Vagina (tissue), 2 donors: ENCODE results near the gene TBXAS1. TPM values are rescaled to one million over a fixed set of nuclear protein-coding genes. Genes with fewer than 3 reads are reported as not detected.

Source experiments
- DNase-seq, 2 donors: peaks; one replicate each; pipeline ENCODE4 v3.0.0-alpha.2; 2017; ENCODE audit errors: extremely low spot score in 2 of 2
- H3K27ac ChIP-seq: fragments of 200-600 bp; sonication (generic); one replicate; pipeline ENCODE4 v1.5.1; 2019
- H3K27me3 ChIP-seq: fragments of 200-600 bp; sonication (generic); one replicate; pipeline ENCODE4 v1.5.1; 2019
- H3K36me3 ChIP-seq, 2 donors: fragments of 200-600 bp; sonication (generic); one replicate each; pipeline ENCODE4 v1.5.1; 2017 to 2019
- H3K4me1 ChIP-seq: fragments of 200-600 bp; sonication (generic); one replicate; pipeline ENCODE4 v1.5.1; 2019
- H3K4me3 ChIP-seq, 2 donors: fragments of 200-600 bp; sonication (generic); 1 replicate in 1 of 2; 2 replicates in 1 of 2; pipeline ENCODE4 v1.5.1; 2016 to 2019
- H3K9me3 ChIP-seq: fragments of 200-600 bp; sonication (generic); one replicate; pipeline ENCODE4 v1.5.1; 2019
- POLR2A ChIP-seq, 2 donors: fragments of 450-650 bp; IDR thresholded peaks; one replicate each; pipeline ENCODE4 v1.6.1; 2017; ENCODE audit warnings: antibody characterized with exemption in 2 of 2, mild to moderate bottlenecking in 2 of 2, moderate library complexity in 2 of 2
- POLR2AphosphoS5 ChIP-seq, 2 donors: sonication (generic); formaldehyde crosslinking; IDR thresholded peaks; one replicate each; pipeline ENCODE4 v1.9.0; 2017; ENCODE audit warnings: antibody characterized with exemption in 2 of 2, mild to moderate bottlenecking in 2 of 2, low read depth in 1 of 2; ENCODE audit not compliant: insufficient read depth in 1 of 2
- intact Hi-C: fragments of 100-400 bp; cut with DNase I; formaldehyde crosslinking; loops from one replicate; pipeline ENCODE4 v1.15.1; 2023
- total RNA-seq: library from RNA; depleted of rRNA; stranded (reverse); fragments of >200 nt; gene quantifications from one replicate; pipeline ENCODE4 v1.2.3, GENCODE V29; 2016
- TF ChIP-seq, protein P1 (sequence below), 3 experiments: fragments of 450-650 bp in 2 of 3; fragments of 200-600 bp in 1 of 3; sonication (generic) in 1 of 3; IDR thresholded peaks; one replicate each; pipeline ENCODE4 v1.5.1; 2017 to 2019; ENCODE audit warnings: antibody characterized with exemption in 3 of 3, mild to moderate bottlenecking in 2 of 3, moderate library complexity in 2 of 3

Gene TBXAS1
- total RNA-seq, 1 donor from 2014 or later, result 18.4 TPM

DNA sequence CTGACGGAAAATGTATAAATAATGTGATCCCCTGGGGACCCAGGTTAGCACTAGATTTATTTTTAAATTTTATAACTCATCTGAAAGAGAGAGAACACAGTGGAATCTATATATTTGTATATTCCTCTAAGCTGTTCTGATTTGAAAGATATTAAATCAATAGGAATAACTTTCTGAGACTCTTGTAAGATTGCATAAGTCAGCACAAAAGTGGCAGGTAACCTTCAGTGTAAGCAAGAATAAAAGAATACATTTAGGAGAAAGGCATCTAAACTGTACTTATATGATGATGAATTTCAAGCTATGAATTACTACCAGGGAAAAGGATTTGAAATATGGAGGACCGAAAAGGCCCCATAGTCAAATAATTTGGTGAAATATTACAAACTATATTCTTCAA, 112.8 kb downstream of the TBXAS1 start:
- TF ChIP-seq POLR2AphosphoS5 (IDR thresholded peaks at IDR 0.05; ENCODE audit: insufficient read depth in 1 of 2, low read depth in 1 of 2), result no peak
- TF ChIP-seq POLR2A (IDR thresholded peaks at IDR 0.05), result no peak
- TF ChIP-seq, protein P1, sequence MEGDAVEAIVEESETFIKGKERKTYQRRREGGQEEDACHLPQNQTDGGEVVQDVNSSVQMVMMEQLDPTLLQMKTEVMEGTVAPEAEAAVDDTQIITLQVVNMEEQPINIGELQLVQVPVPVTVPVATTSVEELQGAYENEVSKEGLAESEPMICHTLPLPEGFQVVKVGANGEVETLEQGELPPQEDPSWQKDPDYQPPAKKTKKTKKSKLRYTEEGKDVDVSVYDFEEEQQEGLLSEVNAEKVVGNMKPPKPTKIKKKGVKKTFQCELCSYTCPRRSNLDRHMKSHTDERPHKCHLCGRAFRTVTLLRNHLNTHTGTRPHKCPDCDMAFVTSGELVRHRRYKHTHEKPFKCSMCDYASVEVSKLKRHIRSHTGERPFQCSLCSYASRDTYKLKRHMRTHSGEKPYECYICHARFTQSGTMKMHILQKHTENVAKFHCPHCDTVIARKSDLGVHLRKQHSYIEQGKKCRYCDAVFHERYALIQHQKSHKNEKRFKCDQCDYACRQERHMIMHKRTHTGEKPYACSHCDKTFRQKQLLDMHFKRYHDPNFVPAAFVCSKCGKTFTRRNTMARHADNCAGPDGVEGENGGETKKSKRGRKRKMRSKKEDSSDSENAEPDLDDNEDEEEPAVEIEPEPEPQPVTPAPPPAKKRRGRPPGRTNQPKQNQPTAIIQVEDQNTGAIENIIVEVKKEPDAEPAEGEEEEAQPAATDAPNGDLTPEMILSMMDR (IDR thresholded peaks at IDR 0.05), result no peak
- Histone ChIP-seq H3K27me3 (no peaks in the 10 kb centered on the region), H3K9me3 (no peaks in the 10 kb centered on the region), H3K27ac (no peak overlapping the region), H3K4me1 (no peaks in the 10 kb centered on the region), H3K36me3 (no peaks in the 10 kb centered on the region), H3K4me3 (no peak overlapping the region)
- no peak for DNase-seq
- intact Hi-C loops, result no loop called here

DNA sequence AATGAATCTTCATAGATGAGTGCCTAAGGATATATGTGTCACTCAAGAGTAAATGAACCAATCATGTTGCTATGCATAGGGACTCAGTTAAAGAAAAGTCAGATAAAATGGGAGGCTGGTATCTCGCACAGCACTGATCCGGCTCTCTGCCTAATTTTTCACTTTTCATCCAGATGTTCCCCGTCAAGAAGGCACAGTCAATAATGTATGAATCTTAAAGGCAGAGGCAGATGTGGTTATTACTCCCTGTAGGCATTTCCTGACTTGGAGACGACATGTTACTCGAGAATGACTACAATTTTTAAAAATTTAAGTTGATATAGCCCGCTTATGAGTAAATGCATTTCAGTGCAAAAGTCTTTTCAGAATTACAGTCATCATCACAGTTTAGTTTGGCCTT, 113.6 kb downstream of the TBXAS1 start:
- H3K27me3 ChIP-seq, result no peaks in the 10 kb centered on the region
- no peaks in the 10 kb centered on the region for H3K4me1 ChIP-seq
- H3K36me3 ChIP-seq, result no peaks in the 10 kb centered on the region
- no peak overlapping the region for H3K27ac ChIP-seq
- H3K4me3 ChIP-seq, result no peak overlapping the region
- no peak for DNase-seq
- H3K9me3 ChIP-seq, result no peaks in the 10 kb centered on the region
- TF ChIP-seq, protein P1 (IDR thresholded peaks at IDR 0.05), result no peak
- TF ChIP-seq POLR2AphosphoS5 (IDR thresholded peaks at IDR 0.05; ENCODE audit: insufficient read depth in 1 of 2, low read depth in 1 of 2) (no peak), POLR2A (IDR thresholded peaks at IDR 0.05) (no peak)
- intact Hi-C loops, result no loop called here

DNA sequence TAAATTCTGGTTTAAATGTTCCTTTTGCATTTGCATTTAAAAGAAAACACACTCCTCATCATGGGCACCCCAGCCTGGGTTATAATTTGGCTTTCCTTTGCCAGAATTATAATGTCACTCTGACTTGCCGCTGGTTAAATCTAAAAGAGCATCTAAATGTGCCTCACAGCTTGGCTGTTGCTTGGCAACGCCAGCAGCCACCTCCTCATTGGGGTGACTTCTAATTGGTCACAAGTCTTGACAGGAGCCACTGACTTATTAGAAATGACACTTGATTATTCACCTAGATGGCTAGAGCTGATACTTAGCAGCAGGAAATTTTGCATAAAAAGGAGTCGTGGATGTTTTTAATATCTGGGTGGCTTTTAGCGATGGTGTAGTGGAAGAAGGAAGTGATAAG, 114.3 kb downstream of the TBXAS1 start:
- Histone ChIP-seq H3K36me3 (no peaks in the 10 kb centered on the region), H3K27me3 (no peaks in the 10 kb centered on the region), H3K27ac (no peak overlapping the region), H3K4me1 (no peaks in the 10 kb centered on the region), H3K4me3 (no peak overlapping the region), H3K9me3 (no peaks in the 10 kb centered on the region)
- DNase-seq, result no peak
- intact Hi-C loops, result no loop called here
- TF ChIP-seq POLR2A (IDR thresholded peaks at IDR 0.05) (no peak), POLR2AphosphoS5 (IDR thresholded peaks at IDR 0.05; ENCODE audit: insufficient read depth in 1 of 2, low read depth in 1 of 2) (no peak)
- TF ChIP-seq, protein P1 (IDR thresholded peaks at IDR 0.05), result no peak

DNA sequence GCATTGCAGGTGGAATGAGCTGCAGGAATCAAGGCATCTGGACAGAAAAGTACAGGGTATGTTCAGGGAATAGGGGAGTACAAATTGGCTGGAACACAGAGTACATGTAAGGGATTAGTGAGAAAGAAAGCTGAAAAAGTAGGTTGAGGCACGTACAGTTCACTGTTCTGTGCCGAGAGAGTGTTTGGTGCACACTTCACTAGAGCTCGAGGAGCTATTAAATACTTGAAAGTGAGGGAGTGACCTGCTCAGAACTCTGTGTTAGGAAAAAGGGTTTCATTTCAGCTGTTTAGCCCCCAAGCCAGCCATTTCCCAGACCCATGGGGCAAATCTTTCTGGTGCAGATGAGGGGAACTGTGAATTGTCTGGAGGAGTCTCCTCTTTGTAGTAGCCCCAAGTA, 115.2 kb downstream of the TBXAS1 start:
- H3K27ac ChIP-seq, result no peak overlapping the region
- intact Hi-C loops, result no loop called here
- DNase-seq, result no peak
- TF ChIP-seq POLR2A (IDR thresholded peaks at IDR 0.05) (no peak), POLR2AphosphoS5 (IDR thresholded peaks at IDR 0.05; ENCODE audit: insufficient read depth in 1 of 2, low read depth in 1 of 2) (no peak)
- TF ChIP-seq, protein P1 (IDR thresholded peaks at IDR 0.05), result no peak
- H3K4me3 ChIP-seq, result no peak overlapping the region
- no peaks in the 10 kb centered on the region for H3K9me3 ChIP-seq
- H3K36me3 ChIP-seq, result no peaks in the 10 kb centered on the region
- no peaks in the 10 kb centered on the region for H3K4me1 ChIP-seq
- no peaks in the 10 kb centered on the region for H3K27me3 ChIP-seq

DNA sequence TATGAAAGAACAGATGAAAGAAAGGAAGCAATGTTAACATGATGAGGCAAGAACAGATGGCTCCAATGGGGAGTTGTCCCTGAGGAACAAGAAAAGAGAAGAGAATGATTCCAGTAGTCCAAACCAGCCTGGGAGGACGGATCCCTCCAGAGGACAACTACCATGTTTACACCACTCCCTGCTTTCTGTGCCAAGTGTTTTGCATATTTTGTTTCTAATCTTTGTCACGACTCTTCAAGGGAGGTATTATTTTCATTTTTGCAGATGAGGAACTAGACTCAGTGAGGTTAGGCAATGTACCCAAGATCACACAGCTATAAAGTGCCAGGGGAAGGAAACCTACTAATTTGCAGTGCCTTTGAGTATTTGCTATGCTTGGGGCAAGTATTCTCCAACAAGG, 117.5 kb downstream of the TBXAS1 start:
- no peaks in the 10 kb centered on the region for H3K9me3 ChIP-seq
- H3K36me3 ChIP-seq, result no peaks in the 10 kb centered on the region
- no peak overlapping the region for H3K4me3 ChIP-seq
- no peak for DNase-seq
- H3K27ac ChIP-seq, result no peak overlapping the region
- no peaks in the 10 kb centered on the region for H3K4me1 ChIP-seq
- TF ChIP-seq POLR2AphosphoS5 (IDR thresholded peaks at IDR 0.05; ENCODE audit: insufficient read depth in 1 of 2, low read depth in 1 of 2) (no peak), POLR2A (IDR thresholded peaks at IDR 0.05) (no peak)
- TF ChIP-seq, protein P1 (IDR thresholded peaks at IDR 0.05), result no peak
- intact Hi-C loops, result no loop called here
- no peaks in the 10 kb centered on the region for H3K27me3 ChIP-seq
